ENCODE data around the gene NUTM2A.
"Not testable (repeated sequence)": the region's sequence is repeated elsewhere in the genome, so short reads cannot be mapped to it uniquely, and the experiment has no call there.

The NUTM2A gene, protein sequence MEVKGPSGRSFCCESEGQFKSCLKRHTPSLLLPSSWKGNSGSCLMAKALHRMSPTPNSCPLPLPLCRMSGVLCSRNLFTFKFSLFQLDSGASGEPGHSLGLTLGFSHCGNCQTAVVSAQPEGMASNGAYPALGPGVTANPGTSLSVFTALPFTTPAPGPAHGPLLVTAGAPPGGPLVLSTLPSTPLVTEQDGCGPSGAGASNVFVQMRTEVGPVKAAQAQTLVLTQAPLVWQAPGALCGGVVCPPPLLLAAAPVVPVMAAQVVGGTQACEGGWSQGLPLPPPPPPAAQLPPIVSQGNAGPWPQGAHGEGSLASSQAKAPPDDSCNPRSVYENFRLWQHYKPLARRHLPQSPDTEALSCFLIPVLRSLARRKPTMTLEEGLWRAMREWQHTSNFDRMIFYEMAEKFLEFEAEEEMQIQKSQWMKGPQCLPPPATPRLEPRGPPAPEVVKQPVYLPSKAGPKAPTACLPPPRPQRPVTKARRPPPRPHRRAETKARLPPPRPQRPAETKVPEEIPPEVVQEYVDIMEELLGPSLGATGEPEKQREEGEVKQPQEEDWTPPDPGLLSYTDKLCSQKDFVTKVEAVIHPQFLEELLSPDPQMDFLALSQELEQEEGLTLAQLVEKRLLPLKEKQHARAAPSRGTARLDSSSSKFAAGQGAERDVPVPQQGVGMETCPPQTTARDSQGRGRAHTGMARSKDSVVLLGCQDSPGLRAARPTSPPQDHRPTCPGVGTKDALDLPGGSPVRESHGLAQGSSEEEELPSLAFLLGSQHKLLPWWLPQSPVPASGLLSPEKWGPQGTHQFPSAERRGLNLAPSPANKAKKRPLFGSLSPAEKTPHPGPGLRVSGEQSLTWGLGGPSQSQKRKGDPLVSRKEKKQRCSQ

GRCh38 chr10:87225148-87225547 is at the start of gene NUTM2A:
NUTM2A (plus strand) TSS chr10:87225448; CDS start chr10:87225831, 383 bp downstream.
- not testable (repeated sequence) for DNase-seq

DNA sequence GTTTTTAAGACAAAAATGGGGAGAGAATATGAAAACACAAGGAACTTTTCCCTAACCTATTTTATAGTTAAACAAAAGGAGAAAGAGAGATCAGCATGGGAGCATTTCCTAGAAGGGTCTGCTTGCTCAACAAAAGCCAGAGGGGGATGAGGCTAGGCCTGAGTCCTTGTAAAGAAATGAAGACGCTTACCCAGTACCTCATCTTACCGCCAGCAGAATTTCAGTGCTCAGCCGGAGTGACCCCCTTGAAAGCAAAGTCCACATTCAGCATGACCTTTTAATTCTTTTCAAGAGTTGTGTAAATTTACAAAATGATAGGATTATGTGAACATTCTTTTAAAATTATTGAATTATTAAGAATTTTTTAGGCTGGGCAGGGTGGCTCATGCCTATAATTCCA is 47.7 kb upstream of the NUTM2A start:
- DNase-seq, result not testable (repeated sequence)

GRCh38 chr10:87184421-87184820 is 40.8 kb upstream of the NUTM2A start:
- not testable (repeated sequence) for DNase-seq

GRCh38 chr10:87186016-87186415 is 39.2 kb upstream of the NUTM2A start:
- not testable (repeated sequence) for DNase-seq

DNA sequence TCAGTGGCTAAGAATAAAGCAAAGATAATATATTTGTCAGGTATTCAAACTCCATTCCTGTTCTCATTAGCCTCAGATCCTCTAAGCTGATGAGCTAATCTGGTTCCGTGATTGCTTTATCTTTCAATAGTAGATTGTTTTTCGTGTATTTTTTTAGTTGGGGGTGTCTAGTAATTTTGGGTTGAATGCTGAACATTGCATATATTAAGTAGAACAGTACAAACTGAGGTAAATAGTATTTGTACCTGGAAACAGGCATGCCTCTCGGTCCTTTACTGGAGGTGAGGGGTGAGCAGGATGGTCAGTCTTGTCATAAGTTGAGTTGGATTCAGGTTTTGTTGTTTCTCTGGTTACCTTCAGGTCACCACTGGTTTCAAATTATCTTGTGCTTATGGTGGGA is 37.7 kb upstream of the NUTM2A start:
- DNase-seq, result not testable (repeated sequence)

DNA sequence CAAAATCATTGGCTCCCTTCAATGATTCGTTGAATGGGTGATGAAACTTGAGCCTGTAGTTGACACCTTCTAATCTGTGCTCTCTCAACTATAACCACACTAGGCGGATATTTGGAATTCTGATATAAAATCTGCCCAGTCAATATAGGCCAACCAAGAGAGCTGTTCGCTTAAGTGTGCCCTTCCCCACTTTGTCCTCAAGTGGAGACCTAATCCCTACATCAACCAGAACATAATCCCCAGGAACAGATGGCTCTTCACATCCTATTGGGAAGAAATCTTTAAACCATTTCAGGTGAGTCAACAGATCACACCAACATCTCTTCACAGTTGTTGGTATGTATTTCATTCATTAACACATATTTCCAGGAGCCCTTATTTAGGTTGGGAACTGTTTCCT is 33.4 kb upstream of the NUTM2A start:
- not testable (repeated sequence) for DNase-seq

- DNase-seq, result peak; percentile 94
Measured at GRCh38 chr10:87200924-87201323, 24.3 kb upstream of the NUTM2A start.

DNA sequence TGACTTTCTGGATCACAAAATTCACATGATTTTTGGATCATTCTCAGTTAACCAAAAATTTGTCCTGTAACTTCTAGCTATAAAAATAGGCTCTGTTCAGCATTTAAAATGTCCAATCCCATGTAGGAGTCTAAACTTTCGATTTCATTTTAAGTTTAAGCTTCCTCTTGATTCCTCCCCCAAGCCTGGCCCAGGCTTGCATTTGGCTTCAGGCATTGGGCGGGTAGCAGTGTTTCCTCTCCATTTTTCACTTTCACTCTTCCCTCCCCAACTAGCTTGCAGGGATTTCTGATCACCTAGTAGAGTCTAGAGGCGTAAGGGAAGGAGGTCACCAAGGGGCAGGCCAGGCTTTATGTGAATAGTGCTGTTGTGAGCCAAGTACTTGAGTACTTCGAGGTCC is 20.4 kb upstream of the NUTM2A start:
- not testable (repeated sequence) for DNase-seq

GRCh38 chr10:87206922-87207321 is 18.3 kb upstream of the NUTM2A start:
- DNase-seq, result not testable (repeated sequence)

DNA sequence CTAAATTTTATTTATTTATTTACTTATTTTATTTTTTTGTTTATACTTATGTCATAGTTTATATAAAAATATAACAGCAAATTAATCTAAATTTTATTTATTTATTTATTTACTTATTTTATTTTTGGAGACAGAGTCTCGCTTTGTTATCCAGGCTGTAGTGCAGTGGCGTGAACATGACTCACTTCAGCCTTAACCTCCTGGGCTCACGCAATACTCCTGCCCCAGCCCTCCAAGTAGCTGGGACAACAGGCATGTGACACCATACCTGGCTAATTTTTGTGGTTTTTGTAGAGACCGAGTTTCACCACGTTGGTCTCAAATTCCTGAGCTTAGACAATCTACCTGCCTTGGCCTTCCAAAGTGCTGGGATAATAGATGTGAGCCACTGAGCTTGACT is 14.9 kb upstream of the NUTM2A start:
- not testable (repeated sequence) for DNase-seq

DNA sequence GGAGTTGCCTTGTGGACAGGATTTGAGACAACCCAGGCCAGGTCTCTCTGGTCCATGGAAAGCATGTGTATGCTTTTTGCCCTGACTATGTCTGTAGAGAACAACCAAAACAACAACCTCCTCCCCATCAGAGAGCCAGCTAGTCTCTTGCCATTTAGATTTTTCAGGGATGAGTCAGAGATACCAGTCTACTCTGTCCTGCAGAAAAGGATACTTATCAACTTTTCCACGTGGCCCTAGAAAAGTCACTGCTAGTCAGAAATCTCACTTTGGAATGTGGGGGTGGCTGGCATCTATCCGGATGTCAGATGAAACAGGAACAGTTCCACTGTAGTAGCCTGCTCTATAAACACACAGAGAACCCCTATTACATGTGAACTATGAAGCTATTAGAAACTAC is 13.4 kb upstream of the NUTM2A start:
- DNase-seq, result not testable (repeated sequence)

GRCh38 chr10:87213150-87213765 is 12.0 kb upstream of the NUTM2A start:
- not testable (repeated sequence) for DNase-seq

- DNase-seq, result not testable (repeated sequence)
Measured at GRCh38 chr10:87213806-87214205, 11.4 kb upstream of the NUTM2A start.

GRCh38 chr10:87216120-87216519 is 9.1 kb upstream of the NUTM2A start:
- not testable (repeated sequence) for DNase-seq

GRCh38 chr10:87219370-87219769 is 5.9 kb upstream of the NUTM2A start:
- DNase-seq, result not testable (repeated sequence)

DNA sequence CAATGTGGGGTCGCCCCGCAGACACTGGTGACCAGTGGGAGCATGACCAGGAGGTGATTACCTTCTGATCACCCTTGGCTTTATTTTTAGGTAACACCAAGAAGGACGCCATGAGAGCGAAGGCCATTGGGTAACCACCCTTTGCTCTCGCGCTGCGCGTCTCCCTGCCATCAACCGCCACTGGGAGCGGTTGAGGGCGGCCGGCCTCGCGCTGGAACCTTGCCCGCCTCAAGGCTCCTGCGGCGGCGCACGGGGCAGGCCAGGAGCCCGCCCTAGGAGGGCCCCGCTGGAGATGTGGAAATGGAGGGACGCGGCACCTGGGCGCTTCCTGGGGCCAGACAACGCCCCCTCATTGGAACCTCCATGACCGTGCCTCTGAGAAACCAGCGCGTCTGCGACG is 2.5 kb upstream of the NUTM2A start:
- not testable (repeated sequence) for DNase-seq

GRCh38 chr10:87228247-87228646 is 3.0 kb downstream of the NUTM2A start:
- not testable (repeated sequence) for DNase-seq

DNA sequence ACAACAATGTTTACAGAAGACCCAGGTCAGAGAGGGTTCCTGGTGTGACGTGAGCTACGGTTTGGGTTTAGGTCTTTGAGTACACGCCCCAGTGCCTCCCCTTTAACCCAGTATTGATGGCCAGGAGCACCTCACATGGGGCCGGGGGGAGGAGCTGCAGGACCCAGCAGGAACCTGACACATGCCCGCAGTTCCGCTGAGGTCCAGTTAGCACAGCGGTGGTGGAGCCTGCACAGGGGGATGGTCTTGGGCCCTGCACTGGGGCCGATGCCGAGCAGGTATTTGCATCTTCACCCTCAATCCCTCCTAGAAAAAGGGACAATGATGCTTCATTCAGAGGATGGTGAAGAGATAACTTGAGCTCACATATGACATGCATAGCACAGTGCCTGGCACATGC is 4.0 kb downstream of the NUTM2A start:
- not testable (repeated sequence) for DNase-seq

- not testable (repeated sequence) for DNase-seq
Measured at GRCh38 chr10:87234854-87235253, 9.6 kb downstream of the NUTM2A start.

GRCh38 chr10:87237244-87237643 is 12.0 kb downstream of the NUTM2A start:
- DNase-seq, result not testable (repeated sequence)

DNA sequence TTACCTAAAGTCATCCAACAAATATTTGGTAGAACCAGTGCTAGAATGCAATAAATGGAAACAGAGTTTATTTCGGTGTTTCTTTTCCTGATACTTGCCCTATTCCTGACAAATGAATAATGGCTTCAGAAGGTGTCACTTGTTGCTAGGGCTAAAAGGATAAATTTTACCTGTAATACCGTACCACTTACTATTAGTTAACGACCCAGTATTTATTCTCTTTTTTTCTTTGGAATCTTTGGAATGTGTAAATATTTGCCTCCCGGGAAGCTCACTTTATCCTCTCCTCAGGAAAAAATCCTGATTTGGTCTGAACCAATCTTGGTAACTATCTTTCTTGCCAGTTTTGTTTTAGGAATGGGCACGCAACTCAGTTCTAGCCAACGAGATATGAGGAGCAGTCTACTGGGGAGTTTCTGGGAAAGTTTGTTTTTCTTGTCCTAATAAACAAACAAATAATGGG is 14.1 kb downstream of the NUTM2A start:
- not testable (repeated sequence) for DNase-seq

DNA sequence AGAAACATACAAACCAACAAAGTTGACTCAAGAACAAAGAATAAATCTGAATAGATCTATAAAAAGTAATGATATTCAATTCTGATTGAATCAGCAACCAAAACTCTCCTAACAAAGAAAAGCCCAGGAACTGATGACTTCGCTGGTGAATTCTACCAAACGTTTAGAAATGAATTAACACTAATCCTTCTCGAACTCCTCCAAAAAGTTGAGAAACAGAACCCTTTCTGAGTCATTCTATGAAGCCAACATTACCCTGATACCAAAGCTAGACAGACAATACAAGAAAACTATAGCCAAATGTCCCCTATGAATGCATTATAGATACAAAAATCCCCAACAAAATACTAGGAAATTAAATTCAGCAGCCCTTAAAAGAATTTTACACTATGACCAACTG is 16.9 kb downstream of the NUTM2A start:
- not testable (repeated sequence) for DNase-seq

DNA sequence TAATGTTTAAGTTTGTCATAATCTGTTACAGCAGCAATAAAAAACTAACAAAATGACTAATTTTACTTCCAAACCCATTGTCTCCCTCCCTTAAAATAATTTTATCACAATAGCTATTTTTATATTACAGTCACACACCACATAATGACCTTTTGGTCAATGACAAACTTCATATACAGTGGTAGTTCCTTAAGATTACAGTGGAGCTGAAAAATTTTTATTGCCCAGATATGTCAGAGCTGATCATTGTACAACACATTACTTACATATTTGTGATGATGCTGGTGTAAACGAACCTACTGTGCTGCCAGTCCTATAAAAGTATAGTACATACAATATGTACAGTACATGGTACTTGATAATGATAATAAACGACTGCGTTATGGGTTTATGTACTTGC is 22.1 kb downstream of the NUTM2A start:
- DNase-seq, result not testable (repeated sequence)

Measured in OCI-M1 (cell line).